Spleen (tissue), 11 donors: ENCODE data around the gene MTM1. TPM values are rescaled to one million over a fixed set of nuclear protein-coding genes. Genes with fewer than 3 reads are reported as not detected.

Source experiments
- DNase-seq: peaks from one replicate; pipeline ENCODE4 v3.0.0-alpha.2; 2020
- H3K27ac ChIP-seq, 8 donors: fragments of 200-600 bp; sonication (generic) in 7 of 8; 1 replicate in 4 of 8; 2 replicates in 4 of 8; pipeline versions ENCODE4 v1.5.0 to v1.8.0; 2016 to 2021; ENCODE audit warnings: inconsistent platforms in 4 of 8, mild to moderate bottlenecking in 4 of 8, moderate library complexity in 1 of 8
- H3K27me3 ChIP-seq, 7 donors: fragments of 200-600 bp; sonication (generic) in 6 of 7; replicated peaks in 1 of 7; 1 replicate in 4 of 7; 2 replicates in 3 of 7; pipeline versions ENCODE4 v1.5.0 to v1.8.0; 2016 to 2021; ENCODE audit warnings: inconsistent platforms in 3 of 7, mild to moderate bottlenecking in 1 of 7
- H3K36me3 ChIP-seq, 6 donors: fragments of 200-600 bp; sonication (generic) in 5 of 6; 1 replicate in 4 of 6; 2 replicates in 2 of 6; pipeline versions ENCODE4 v1.5.0 to v1.8.0; 2016 to 2021; ENCODE audit warnings: inconsistent platforms in 2 of 6
- H3K4me1 ChIP-seq, 6 donors: fragments of 200-600 bp; sonication (generic) in 5 of 6; 1 replicate in 3 of 6; 2 replicates in 3 of 6; pipeline versions ENCODE4 v1.5.0 to v1.8.0; 2016 to 2021; ENCODE audit warnings: inconsistent platforms in 3 of 6
- H3K4me3 ChIP-seq, 8 donors: fragments of 200-600 bp; sonication (generic) in 7 of 8; 1 replicate in 4 of 8; 2 replicates in 4 of 8; pipeline versions ENCODE4 v1.5.0 to v1.8.0; 2016 to 2021; ENCODE audit warnings: inconsistent platforms in 4 of 8, mild to moderate bottlenecking in 4 of 8, moderate library complexity in 2 of 8
- H3K9me3 ChIP-seq, 8 donors: fragments of 200-600 bp; sonication (generic) in 7 of 8; 1 replicate in 4 of 8; 2 replicates in 4 of 8; pipeline versions ENCODE4 v1.5.0 to v1.8.0; 2016 to 2021; ENCODE audit warnings: inconsistent platforms in 4 of 8
- POLR2A ChIP-seq, 3 donors: fragments of 450-650 bp; IDR thresholded peaks; one replicate each; pipeline ENCODE4 v1.5.1; 2017; ENCODE audit warnings: antibody characterized with exemption in 3 of 3, mild to moderate bottlenecking in 1 of 3
- POLR2AphosphoS5 ChIP-seq, 3 donors: sonication (generic); formaldehyde crosslinking; IDR thresholded peaks; one replicate each; pipeline ENCODE4 v1.5.1; 2017; ENCODE audit warnings: antibody characterized with exemption in 3 of 3
- WGBS, 5 donors: extraction: QIAGEN DNeasy Blood & Tissue Kit in 3 of 5; methylation state at CpG; one replicate each; pipeline versions ENCODE4 v1.1.5 to v1.1.7; 2013 to 2018; 5-methylcytosine and 5-hydroxymethylcytosine counted together
- intact Hi-C: fragments of 100-400 bp; cut with DNase I; formaldehyde crosslinking; loops from one replicate; pipeline ENCODE4 v1.15.0; 2023; ENCODE audit warnings: low total_unique reads
- polyA plus RNA-seq, 3 donors: library from polyadenylated mRNA; stranded (reverse); fragments of 200-250 nt; gene quantifications; one replicate each; pipeline ENCODE4 v1.2.1, GENCODE V29; 2013
- total RNA-seq, 7 donors: library from RNA; depleted of rRNA in 3 of 7; stranded (reverse); fragments of >200 nt in 3 of 7; fragmentation: NEBNext Ultra II Directional in 4 of 7; extraction: Animal tissue kit (Norgen Biotek cat#: 25700) in 4 of 7; gene quantifications; one replicate each; pipeline versions ENCODE4 v1.1.0 to v1.2.1, GENCODE V29; 2016 to 2021
- TF ChIP-seq, protein P1 (sequence below), 11 experiments: fragments of 200-600 bp in 7 of 11; fragments of 450-650 bp in 4 of 11; sonication (generic) in 4 of 11; IDR thresholded peaks in 8 of 11; conservative IDR thresholded peaks in 3 of 11; 1 replicate in 7 of 11; 2 replicates in 4 of 11; pipeline versions ENCODE4 v1.4.0 to v1.8.0; 2016 to 2021; ENCODE audit warnings: antibody characterized with exemption in 11 of 11, inconsistent platforms in 4 of 11, mild to moderate bottlenecking in 1 of 11
- donor health status: healthy with polysubstance abuse.
- donor health status: DM: no; HTN: no; CAD: no; lungs with moderate emphysema.
- donor health status: DM: no; HTN: no; CAD: no.
- donor health status: Bipolar disorder and iron deficiency.
- donor health status: healthy.
- donor health status: DM: no; HTN: no; CAD: no.
- donor health status: DM: yes; HTN: yes; CAD: no.

Gene MTM1
- total and polyA plus RNA-seq, 10 donors: 6.3 to 39.5 (median 27.0) TPM

DNA sequence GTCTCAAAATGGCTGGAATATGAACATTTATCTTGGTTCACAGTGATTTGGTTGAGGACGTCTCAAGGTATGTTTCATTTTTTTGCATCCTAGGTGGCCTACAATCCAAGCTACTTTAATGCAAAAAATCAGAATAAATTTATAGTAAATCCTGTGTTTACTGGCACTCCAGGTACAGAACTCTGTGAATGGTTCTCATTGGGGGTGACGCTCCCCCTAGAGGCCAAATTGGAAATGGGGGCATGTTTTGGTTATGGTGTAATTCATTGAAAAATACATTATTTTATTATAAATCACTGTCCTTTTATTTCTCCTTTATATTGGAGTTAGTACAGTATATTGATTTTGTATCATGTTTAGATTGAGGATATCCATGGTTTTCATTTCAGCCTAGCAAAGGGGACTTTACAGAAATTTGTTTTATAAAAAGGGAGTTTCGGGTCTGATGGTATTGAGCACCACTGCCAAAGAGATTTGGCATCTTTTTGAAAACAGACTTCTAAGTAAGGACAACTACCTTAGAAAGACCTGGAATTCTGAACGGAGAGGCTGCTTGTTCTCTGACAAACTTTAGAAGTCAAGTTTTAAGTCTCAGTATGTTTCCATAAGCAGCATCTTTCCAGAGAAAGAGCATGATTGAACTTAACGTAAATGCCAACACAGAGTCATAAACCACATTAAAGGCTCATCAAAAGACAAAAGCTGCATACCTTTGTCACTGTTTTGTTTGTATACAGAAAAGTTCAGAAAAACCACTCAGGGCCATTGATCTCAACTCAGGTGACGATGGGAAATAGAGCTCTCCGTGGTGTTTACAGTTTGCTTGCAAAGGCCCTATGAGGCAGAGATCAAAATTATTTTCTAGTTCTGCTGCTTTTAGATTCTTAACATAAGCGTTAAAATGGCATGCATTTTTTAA is 19.4 kb downstream of the MTM1 start:
- H3K36me3 ChIP-seq: peaks cover 0 to 1% (median 0%) of the 10 kb centered on the region in 6 donors
- no peaks in the 10 kb centered on the region for H3K9me3 ChIP-seq
- intact Hi-C loops: loop anchor here (10.0 kb wide), 1 partner anchor 83 kb away; no protein-coding TSS in a partner anchor
- TF ChIP-seq, protein P1, sequence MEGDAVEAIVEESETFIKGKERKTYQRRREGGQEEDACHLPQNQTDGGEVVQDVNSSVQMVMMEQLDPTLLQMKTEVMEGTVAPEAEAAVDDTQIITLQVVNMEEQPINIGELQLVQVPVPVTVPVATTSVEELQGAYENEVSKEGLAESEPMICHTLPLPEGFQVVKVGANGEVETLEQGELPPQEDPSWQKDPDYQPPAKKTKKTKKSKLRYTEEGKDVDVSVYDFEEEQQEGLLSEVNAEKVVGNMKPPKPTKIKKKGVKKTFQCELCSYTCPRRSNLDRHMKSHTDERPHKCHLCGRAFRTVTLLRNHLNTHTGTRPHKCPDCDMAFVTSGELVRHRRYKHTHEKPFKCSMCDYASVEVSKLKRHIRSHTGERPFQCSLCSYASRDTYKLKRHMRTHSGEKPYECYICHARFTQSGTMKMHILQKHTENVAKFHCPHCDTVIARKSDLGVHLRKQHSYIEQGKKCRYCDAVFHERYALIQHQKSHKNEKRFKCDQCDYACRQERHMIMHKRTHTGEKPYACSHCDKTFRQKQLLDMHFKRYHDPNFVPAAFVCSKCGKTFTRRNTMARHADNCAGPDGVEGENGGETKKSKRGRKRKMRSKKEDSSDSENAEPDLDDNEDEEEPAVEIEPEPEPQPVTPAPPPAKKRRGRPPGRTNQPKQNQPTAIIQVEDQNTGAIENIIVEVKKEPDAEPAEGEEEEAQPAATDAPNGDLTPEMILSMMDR (IDR thresholded peaks at IDR 0.05 in 8 of 11, conservative IDR thresholded peaks at IDR 0.05 in 3 of 11): peak; percentile 16 to 76 (median 60)
- TF ChIP-seq POLR2AphosphoS5 (IDR thresholded peaks at IDR 0.05): no peak
- DNase-seq: no peak
- 60 to 80% (median 71%) methylated on average over 8 of the region's 8 CpGs for WGBS, 5 donors
- no peaks in the 10 kb centered on the region for H3K27me3 ChIP-seq
- H3K4me1 ChIP-seq: no peaks in the 10 kb centered on the region
- no peak overlapping the region for H3K27ac ChIP-seq
- no peak overlapping the region for H3K4me3 ChIP-seq

DNA sequence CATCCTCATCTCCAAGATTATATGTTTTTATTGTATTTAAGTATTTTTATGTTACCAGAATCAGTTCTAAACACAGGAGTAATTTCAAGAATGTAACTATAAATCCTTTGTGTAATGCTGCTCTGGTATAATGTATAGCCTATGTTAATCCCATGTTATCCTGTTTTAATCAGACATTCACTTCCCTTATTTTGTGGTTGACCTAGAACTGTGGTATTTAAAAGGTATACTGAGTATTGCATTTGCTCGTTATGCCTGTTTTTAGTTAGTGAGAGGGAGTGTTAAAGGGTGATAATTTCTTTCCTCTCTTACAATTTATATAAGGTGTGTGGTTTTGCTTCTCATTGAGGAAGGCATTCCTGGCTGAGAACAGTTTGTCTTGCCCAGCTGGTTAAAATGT is 26.2 kb downstream of the MTM1 start:
- Histone ChIP-seq H3K27me3 (no peaks in the 10 kb centered on the region), H3K27ac (no peak overlapping the region), H3K36me3 (peaks cover 0 to 45% (median 9%) of the 10 kb centered on the region in 6 donors), H3K9me3 (no peaks in the 10 kb centered on the region), H3K4me3 (no peak overlapping the region), H3K4me1 (no peaks in the 10 kb centered on the region)
- intact Hi-C loops: no loop called here
- no peak for DNase-seq
- WGBS, 5 donors: 14 to 63% (median 41%) methylated on average over 1 of the region's 1 CpG
- TF ChIP-seq, protein P1 (IDR thresholded peaks at IDR 0.05 in 8 of 11, conservative IDR thresholded peaks at IDR 0.05 in 3 of 11): no peak
- TF ChIP-seq POLR2AphosphoS5 (IDR thresholded peaks at IDR 0.05) (no peak), POLR2A (IDR thresholded peaks at IDR 0.05) (no peak)

DNA sequence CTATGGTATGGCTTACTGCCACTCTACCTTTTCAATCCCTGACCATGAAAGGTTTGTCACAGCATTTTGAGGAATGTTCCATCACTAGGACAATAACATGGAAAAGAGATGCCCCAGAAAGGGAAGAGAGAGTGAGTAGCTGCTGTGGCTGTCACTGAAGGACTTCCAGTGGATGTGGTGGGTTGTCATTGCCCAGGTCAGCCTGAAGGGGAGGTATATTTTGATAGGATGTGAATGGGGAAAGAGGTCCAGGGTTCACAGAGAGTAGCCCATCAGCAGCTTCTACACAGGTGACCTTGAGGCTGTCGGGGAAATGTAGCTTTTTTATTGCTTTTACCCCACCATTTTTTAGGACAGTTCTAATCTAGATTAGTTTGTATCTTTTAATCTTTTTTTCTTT is 30.8 kb downstream of the MTM1 start:
- no peaks in the 10 kb centered on the region for H3K4me1 ChIP-seq
- no peaks in the 10 kb centered on the region for H3K27me3 ChIP-seq
- H3K4me3 ChIP-seq: no peak overlapping the region
- H3K27ac ChIP-seq: no peak overlapping the region
- intact Hi-C loops: no loop called here
- WGBS, 5 donors: 79 to 100% (median 96%) methylated on average over 1 of the region's 1 CpG
- TF ChIP-seq POLR2AphosphoS5 (IDR thresholded peaks at IDR 0.05): no peak
- no peak for TF ChIP-seq POLR2A (IDR thresholded peaks at IDR 0.05)
- TF ChIP-seq, protein P1 (IDR thresholded peaks at IDR 0.05 in 8 of 11, conservative IDR thresholded peaks at IDR 0.05 in 3 of 11): no peak
- no peak for DNase-seq
- no peaks in the 10 kb centered on the region for H3K9me3 ChIP-seq
- H3K36me3 ChIP-seq: peaks cover 0 to 79% (median 18%) of the 10 kb centered on the region in 6 donors

DNA sequence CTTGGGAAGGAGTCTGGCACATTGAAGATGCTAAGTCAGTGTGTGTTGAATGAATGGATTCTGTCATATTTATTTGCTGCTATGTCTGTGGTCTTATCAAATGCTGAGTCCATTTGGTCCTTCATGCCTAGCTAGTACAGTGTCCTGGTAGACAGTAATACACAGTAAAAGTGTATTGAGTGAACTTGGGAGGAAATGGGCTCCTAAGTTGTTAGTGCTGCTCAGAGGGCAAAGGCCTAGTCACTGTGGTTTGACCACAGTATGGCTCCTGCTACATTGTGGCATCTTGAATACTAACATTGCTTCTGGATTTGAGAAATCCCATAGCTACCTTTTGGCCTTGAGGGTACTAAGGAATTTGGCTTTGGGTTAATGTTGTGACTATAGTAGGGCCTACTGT is 33.9 kb downstream of the MTM1 start:
- Histone ChIP-seq H3K27me3 (no peaks in the 10 kb centered on the region), H3K27ac (no peak overlapping the region), H3K4me1 (no peaks in the 10 kb centered on the region), H3K9me3 (no peaks in the 10 kb centered on the region), H3K36me3 (peaks cover 0 to 71% (median 20%) of the 10 kb centered on the region in 6 donors), H3K4me3 (no peak overlapping the region)
- TF ChIP-seq POLR2AphosphoS5 (IDR thresholded peaks at IDR 0.05) (no peak), POLR2A (IDR thresholded peaks at IDR 0.05) (no peak)
- TF ChIP-seq, protein P1 (IDR thresholded peaks at IDR 0.05 in 8 of 11, conservative IDR thresholded peaks at IDR 0.05 in 3 of 11): no peak
- intact Hi-C loops: no loop called here
- no peak for DNase-seq
